GM23338 (cell line): ENCODE data around the gene SEMA4A. TPM values are rescaled to one million over a fixed set of nuclear protein-coding genes. Genes with fewer than 3 reads are reported as not detected.

Source experiments
- ATAC-seq: fragments of 200-7000 bp; cut with Tn5 transposase; 3 replicates; pipeline ENCODE4 v1.9.1; 2020
- DNase-seq: peaks from one replicate; pipeline ENCODE4 v3.0.0-alpha.2; 2015; ENCODE audit warnings: low spot score
- H2AFZ ChIP-seq: fragments of 200-600 bp; sonication (generic); 2 replicates; pipeline ENCODE4 v1.8.0; 2016; ENCODE audit warnings: antibody characterized with exemption, mild to moderate bottlenecking, moderate library complexity
- H3F3A ChIP-seq: fragments of 200-600 bp; sonication (generic); replicated peaks from 2 replicates; pipeline ENCODE4 v1.8.0; 2017; ENCODE audit warnings: antibody characterized with exemption, mixed run types, low read depth
- H3K27ac ChIP-seq: fragments of 200-600 bp; sonication (generic); 2 replicates; pipeline ENCODE4 v1.6.1; 2016; ENCODE audit warnings: low read depth
- H3K27me3 ChIP-seq: fragments of 200-600 bp; sonication (generic); 2 replicates; pipeline ENCODE4 v1.8.0; 2016; ENCODE audit warnings: mild to moderate bottlenecking, mixed run types, moderate library complexity; ENCODE audit not compliant: insufficient read depth
- H3K36me3 ChIP-seq: fragments of 200-600 bp; sonication (generic); 2 replicates; pipeline ENCODE4 v1.8.0; 2016; ENCODE audit warnings: mild to moderate bottlenecking; ENCODE audit not compliant: insufficient read depth
- H3K4me1 ChIP-seq: fragments of 200-600 bp; sonication (generic); 2 replicates; pipeline ENCODE4 v1.8.0; 2016; ENCODE audit warnings: mild to moderate bottlenecking, moderate library complexity; ENCODE audit not compliant: insufficient read depth
- H3K4me2 ChIP-seq: fragments of 200-600 bp; sonication (generic); 2 replicates; pipeline ENCODE4 v1.7.1; 2017; ENCODE audit warnings: mixed run types
- H3K4me3 ChIP-seq: fragments of 200-600 bp; sonication (generic); 2 replicates; pipeline ENCODE4 v1.6.1; 2016; ENCODE audit warnings: mixed run types
- H3K79me2 ChIP-seq: fragments of 200-600 bp; sonication (generic); replicated peaks from 2 replicates; pipeline ENCODE4 v1.8.0; 2017; ENCODE audit warnings: mild to moderate bottlenecking; ENCODE audit not compliant: insufficient read depth
- H3K9me2 ChIP-seq: fragments of 200-600 bp; sonication (generic); 2 replicates; pipeline ENCODE4 v1.8.0; 2017; ENCODE audit not compliant: insufficient read depth
- H4K20me1 ChIP-seq: fragments of 200-600 bp; sonication (generic); replicated peaks from 2 replicates; pipeline ENCODE4 v1.8.0; 2017; ENCODE audit warnings: mild to moderate bottlenecking; ENCODE audit not compliant: insufficient read depth
- H3K27ac Mint-ChIP-seq: 2 replicates; pipeline ENCODE4 v1.8.0; 2020; ENCODE audit warnings: inconsistent platforms, mild to moderate bottlenecking, moderate library complexity, mixed read lengths
- H3K27me3 Mint-ChIP-seq: 3 replicates; pipeline ENCODE4 v1.8.0; 2022; ENCODE audit warnings: low read depth, mild to moderate bottlenecking, moderate library complexity, mixed read lengths, inconsistent platforms; ENCODE audit not compliant: insufficient read depth, poor library complexity
- H3K36me3 Mint-ChIP-seq: 3 replicates; pipeline ENCODE4 v1.8.0; 2021; ENCODE audit warnings: low read depth, mild to moderate bottlenecking, inconsistent platforms, moderate library complexity, mixed read lengths
- H3K4me1 Mint-ChIP-seq: 3 replicates; pipeline ENCODE4 v1.8.0; 2020; ENCODE audit warnings: mild to moderate bottlenecking, inconsistent platforms, mixed read lengths
- H3K4me3 Mint-ChIP-seq: 3 replicates; pipeline ENCODE4 v1.8.0; 2021; ENCODE audit warnings: moderate library complexity, mild to moderate bottlenecking, inconsistent platforms, mixed read lengths
- H3K9me3 Mint-ChIP-seq: 3 replicates; pipeline ENCODE4 v1.8.0; 2020; ENCODE audit warnings: moderate library complexity, mild to moderate bottlenecking, inconsistent platforms, mixed read lengths
- CREB1 ChIP-seq: fragments of 250-450 bp; sonication (Bioruptor Pico); IDR thresholded peaks from 2 replicates; pipeline ENCODE4 v1.5.0; 2020; ENCODE audit warnings: low read depth, mild to moderate bottlenecking, moderate library complexity
- ETS1 ChIP-seq: IDR thresholded peaks from 2 replicates; pipeline ENCODE4 v1.6.1; 2016; ENCODE audit warnings: antibody characterized with exemption
- JUNB ChIP-seq: IDR thresholded peaks from one replicate; pipeline ENCODE4 v1.6.1; 2016; ENCODE audit warnings: antibody characterized with exemption; ENCODE audit not compliant: unreplicated experiment
- POLR2AphosphoS5 ChIP-seq: IDR thresholded peaks from 2 replicates; pipeline ENCODE4 v1.6.1; 2016; ENCODE audit warnings: antibody characterized with exemption, low read depth
- REST ChIP-seq: IDR thresholded peaks from one replicate; pipeline ENCODE4 v1.6.1; 2018; ENCODE audit warnings: antibody characterized with exemption; ENCODE audit not compliant: unreplicated experiment
- ZNF462 ChIP-seq: fragments of 250-450 bp; sonication (Bioruptor Pico); IDR thresholded peaks from 2 replicates; pipeline ENCODE4 v1.5.0; 2020; ENCODE audit warnings: mild to moderate bottlenecking, moderate library complexity
- polyA plus RNA-seq: library from polyadenylated mRNA; unstranded; fragments of >200 nt; fragmentation: Nextera tagmentation; extraction: Ambion mirVana; gene quantifications from 2 replicates; pipeline ENCODE4 v1.2.1, GENCODE V29; 2016
- total RNA-seq: library from RNA; depleted of rRNA; stranded (reverse); fragments of >200 nt; shearing (Covaris generic); gene quantifications from 2 replicates; pipeline ENCODE4 v1.2.3, GENCODE V29; 2014

SEMA4A gene
- total and polyA plus RNA-seq, 2 experiments from 2014 or later: 5.5 to 20.2 TPM

GRCh38 chr1:156157966-156158365 is 4.6 kb downstream of the SEMA4A start:
- Histone ChIP-seq H3K36me3 (no peaks in the 10 kb centered on the region), H3F3A (peaks cover 4% of the 10 kb centered on the region; the same call in 1 of the 2 replicates), H3K4me2 (no peak overlapping the region), H3K4me3 (no peak overlapping the region), H4K20me1 (no peaks in the 10 kb centered on the region), H2AFZ (no peak overlapping the region), H3K79me2 (no peaks in the 10 kb centered on the region), H3K9me2 (no peaks in the 10 kb centered on the region), H3K27ac (no peak overlapping the region), H3K27me3 (no peaks in the 10 kb centered on the region), H3K4me1 (peaks cover 35% of the 10 kb centered on the region)
- Mint-ChIP-seq H3K4me3 (no peak overlapping the region), H3K4me1 (peaks cover 36% of the 10 kb centered on the region), H3K27me3 (peaks cover 12% of the 10 kb centered on the region), H3K36me3 (no peaks in the 10 kb centered on the region), H3K27ac (no peak overlapping the region), H3K9me3 (no peaks in the 10 kb centered on the region)
- no peak for DNase-seq
- TF ChIP-seq ETS1 (no peak), POLR2AphosphoS5 (no peak), JUNB (no peak), REST (no peak), ZNF462 (CRISPR knock-in tag) (no peak), CREB1 (CRISPR knock-in tag) (no peak)
- ATAC-seq: no peak
